Embryonic facial prominence (tissue), 1 donor: ENCODE results near the gene ABT1.
A peak's percentile ranks its signal among the peaks of the same experiment; 100 is the strongest.

Experiments used
- DNase-seq: peaks from one replicate; pipeline ENCODE4 v3.0.0-alpha.2; 2016; ENCODE audit errors: extremely low spot score

Gene ABT1

DNA sequence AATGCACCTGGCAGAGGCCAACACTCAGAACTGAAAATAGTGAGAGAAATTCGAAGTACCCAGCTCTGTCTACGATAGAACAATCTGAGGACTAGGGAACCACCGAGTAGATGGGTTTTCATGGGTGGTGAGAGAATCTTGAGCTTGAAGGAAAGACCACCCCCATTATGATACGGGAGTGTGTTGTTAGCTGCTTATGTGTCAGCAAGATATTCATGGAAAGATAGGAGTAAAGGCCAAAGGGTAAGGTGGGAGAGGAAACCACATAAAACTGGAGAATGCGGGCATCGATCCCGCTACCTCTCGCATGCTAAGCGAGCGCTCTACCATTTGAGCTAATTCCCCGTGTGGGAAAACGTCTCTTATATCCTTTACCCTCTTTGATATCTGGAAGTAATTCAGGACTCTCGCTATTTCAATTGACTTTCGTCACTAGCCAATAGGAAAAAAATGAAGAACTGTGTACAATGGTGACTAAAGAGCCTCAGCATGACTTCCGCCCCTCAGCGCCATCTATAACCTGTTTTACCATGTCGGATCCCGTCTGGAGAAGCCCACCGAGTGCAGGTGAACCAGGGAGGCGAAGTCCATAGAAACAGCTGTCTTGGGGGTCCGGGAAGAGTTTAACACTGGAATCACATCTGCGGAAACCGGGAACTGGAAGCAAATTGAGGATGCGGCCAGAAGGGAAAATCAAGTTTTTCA lies 25.0 kb upstream of the ABT1 start:
- DNase-seq: peak; percentile 75

DNA sequence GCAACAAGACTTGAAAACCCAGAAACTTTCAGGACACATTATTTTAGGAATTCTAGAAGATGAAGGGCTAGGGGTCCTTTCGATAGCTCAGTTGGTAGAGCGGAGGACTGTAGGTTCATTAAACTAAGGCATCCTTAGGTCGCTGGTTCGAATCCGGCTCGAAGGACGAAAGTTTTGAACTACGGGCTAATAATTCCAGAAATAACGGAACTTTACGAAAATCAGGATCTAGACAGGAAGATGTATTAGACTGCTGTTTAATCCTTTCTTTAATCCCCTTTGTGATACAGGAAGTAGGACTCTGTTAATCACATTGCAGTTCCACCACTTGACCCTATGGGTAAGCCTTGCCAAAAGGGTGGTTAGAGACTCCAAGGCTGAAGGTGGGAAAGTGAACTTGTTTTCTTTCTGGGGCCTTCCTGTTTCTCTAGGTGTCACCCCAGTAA lies 21.2 kb upstream of the ABT1 start:
- DNase-seq: no peak

- DNase-seq: no peak
These were observed 20.3 kb upstream of the ABT1 start for GRCh38 chr6:26576407-26576843.

DNA sequence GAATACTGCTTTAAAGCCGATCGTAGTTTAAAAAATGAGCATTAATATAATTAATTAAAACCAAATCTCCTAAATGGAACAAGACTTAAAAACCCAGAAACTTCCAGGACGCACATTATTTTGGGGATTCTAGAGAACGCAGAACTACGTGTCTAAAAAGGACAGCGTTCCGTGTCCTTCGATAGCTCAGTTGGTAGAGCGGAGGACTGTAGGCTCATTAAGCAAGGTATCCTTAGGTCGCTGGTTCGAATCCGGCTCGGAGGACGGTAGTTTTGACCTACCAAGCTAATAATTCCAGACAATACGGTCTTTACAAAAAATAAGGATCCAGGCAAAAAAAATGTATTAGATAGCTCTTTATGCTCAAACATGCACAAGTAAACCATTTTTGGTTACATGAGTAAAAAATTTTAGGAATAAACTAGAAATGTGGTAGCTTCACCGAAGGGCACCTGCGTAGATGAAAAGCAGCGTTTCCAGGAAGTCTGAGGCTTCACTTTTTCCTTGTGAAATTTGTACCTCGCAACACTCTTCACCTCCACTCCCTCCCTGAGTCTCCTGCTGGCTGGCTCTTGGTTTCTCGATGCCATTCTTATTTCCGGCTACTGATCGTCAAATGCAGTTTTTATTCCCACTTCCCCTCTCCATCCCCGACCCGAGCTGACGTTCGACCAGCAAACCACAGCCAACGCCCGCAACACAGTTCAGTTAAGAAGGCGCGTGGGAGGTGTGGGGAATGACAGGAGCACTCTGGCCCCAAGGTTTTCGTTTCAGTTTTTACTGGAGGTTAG lies 19.6 kb upstream of the ABT1 start:
- no peak for DNase-seq

DNA sequence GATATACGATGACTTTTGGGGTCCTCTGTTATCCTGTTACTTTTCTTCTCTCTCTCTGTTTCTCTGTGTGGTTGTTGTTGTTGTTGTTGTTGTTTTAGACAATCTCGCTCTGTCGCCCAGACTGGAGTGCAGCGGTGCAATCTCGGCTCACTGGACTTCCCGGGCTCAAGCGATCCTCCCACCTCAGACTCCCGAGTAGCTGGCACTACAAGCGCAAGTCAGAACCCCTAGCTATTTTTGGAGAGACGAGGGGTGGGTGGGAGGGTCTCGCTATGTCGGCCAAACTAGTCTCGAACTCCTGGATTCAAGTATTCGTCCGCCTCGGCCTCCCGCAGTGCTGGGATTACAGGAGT lies 19.1 kb upstream of the ABT1 start:
- no peak for DNase-seq

DNA sequence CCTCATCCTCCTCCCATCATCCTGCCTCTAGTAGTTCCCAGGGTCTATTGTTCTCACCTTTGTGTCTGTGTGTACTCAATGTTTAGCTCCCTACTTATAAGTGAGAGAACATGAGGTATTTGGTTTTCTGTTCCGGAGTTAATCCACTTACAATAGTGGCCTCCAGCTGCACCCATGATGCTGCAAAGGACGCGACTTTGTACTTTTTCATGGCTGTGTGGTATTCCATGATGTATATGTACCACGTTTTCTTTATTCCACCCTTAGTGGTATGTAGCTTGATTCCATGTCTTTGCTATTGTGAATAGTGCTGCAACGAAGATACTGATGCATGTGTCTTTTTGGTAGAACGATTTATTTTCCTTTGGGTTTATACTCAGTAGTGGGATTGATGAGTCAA lies 18.5 kb upstream of the ABT1 start:
- no peak for DNase-seq

DNA sequence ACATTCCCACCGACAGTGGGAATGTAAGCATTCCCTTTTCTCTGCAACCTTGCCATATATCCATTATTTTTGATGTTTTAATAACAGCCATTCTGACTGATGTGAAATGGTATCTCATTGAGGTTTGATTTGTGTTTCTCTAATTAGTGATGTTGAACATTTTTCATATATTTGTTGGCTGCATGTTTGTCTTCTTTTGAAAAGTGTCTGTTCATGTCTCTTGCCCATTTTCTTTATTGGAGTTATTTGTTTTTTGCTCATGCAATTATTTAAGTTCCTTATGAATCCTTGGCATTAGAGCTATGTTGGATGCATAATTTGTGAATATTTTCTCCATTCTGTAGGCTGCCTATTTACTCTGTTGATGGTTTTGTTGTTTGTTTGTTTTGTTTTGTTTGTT lies 18.0 kb upstream of the ABT1 start:
- DNase-seq: no peak

- no peak for DNase-seq
These were observed 15.4 kb upstream of the ABT1 start for GRCh38 chr6:26581164-26581915.

DNA sequence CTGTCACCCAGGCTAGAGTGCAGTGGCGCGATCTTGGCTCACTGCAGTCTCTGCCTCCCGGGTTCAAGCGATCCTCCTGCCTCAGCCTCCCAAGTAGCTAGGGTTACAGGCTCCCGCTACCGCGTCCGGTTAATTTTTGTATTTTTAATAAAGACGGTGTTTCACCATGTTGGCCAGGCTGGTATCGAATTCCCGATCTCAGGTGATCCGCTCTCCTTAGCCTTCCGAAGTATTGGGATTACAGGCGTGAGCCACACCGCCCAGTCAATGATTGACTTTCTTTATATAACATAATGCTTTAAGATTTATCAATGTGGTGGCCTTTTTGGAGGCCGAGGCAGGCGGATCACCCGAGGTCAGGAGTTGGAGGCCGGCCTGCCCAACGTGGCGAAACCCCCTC lies 7.8 kb upstream of the ABT1 start:
- no peak for DNase-seq

GRCh38 chr6:26592649-26593048 lies 4.1 kb upstream of the ABT1 start:
- no peak for DNase-seq

- no peak for DNase-seq
These were observed 3.2 kb upstream of the ABT1 start for GRCh38 chr6:26593278-26594130.

- DNase-seq: no peak
These were observed 2.6 kb upstream of the ABT1 start for GRCh38 chr6:26594131-26594498.

GRCh38 chr6:26594730-26595632 lies 1.8 kb upstream of the ABT1 start:
- no peak for DNase-seq

DNA sequence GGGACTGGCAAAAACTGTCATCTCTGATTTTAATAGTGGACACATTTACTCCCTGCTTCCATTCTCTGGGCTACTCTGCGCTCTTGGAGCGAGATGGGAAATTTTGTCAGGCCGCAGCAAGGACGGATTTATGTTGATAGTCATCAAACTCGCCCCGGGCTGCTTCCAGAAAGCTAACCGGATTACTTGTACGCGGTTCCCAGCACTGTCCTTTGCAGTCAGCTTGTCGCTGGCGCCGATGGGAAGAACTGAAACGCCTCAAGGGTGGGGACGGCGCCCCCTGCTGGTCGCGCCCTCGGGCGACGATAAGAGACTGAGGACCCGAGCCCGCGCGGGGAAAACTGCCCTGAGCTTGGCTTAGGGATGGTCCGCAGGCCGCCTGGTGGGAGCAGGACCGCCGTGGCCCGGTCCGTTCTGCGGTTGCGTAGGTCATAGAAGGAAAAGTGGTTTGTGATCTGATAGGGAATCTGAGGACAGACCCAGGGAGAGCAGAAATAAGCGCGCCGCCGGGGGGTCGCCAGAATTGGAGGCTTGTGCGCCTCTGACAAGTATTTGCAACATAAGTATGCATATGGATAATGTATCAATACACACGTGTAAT lies 984 bp upstream of the ABT1 start:
- peak; percentile 71 for DNase-seq

DNA sequence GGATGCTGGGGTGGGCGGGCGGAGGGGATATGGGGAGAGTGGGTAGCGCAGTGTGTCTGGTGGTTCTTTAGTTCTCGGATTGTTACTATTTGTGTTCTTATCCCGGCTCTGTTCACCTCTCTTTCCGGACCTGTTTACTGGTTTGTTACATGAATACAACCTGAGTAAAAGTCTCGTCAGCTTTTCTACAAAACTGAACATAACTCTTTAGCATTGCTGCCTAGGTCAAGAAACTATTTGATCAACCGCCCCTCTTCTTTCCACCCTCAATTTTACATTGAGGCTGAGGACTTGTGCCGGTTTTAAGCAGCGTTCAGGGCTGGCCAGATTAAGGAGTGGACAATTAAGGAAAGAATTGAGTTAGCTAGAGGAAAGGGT lies 625 bp downstream of the ABT1 start:
- DNase-seq: no peak

GRCh38 chr6:26597821-26598220 lies 1.1 kb downstream of the ABT1 start:
- DNase-seq: no peak

GRCh38 chr6:26598267-26598666 lies 1.5 kb downstream of the ABT1 start:
- no peak for DNase-seq

DNA sequence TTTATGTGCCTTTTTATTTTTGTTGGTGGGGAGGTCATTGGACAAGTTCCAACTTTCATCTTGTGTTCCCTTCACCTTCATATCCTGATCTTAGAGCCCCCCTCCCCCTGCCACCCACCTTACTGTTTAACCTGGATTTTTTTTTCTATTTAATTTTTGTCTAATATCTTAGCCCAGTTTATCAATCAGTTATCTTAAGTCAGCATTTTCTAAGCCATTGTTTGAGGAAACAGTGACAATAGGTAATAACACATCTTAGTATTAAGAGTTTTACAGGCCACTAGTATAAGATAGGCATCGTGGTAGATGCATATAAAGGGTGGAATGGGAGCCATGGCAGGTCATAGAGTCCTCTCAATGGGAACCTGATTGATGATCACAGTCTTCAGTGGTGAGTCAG lies 2.4 kb downstream of the ABT1 start:
- no peak for DNase-seq

DNA sequence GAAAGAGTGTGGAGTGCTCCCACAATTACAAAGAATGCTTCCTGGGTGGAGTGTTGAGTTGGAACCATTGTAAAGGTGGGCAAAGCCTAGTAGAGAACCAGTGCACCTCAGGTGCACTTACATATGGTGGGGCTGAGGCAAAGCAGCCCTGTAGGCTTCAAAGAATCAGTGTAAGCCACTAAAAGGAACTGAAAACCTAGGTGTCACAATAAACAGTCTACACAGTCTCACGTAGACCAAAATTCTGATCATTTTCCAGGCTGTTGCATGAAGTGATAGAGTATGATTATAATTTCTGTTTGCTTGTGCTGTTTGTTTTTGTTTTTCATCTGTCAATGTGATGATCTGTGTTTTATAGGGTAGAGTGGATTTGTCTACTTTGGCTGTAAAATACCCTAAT lies 2.8 kb downstream of the ABT1 start:
- DNase-seq: no peak

GRCh38 chr6:26600759-26601158 lies 4.0 kb downstream of the ABT1 start:
- DNase-seq: no peak
